Activated CD8-positive, alpha-beta T cell treated with anti-CD3 and anti-CD28 coated beads, Interleukin-2, amount 10 ng/mL, durations not matched to agents 7 days and 5 days (primary cell): ENCODE data around the gene CASTOR2. TPM values are rescaled to one million over a fixed set of nuclear protein-coding genes. Genes with fewer than 3 reads are reported as not detected.
"Not testable (repeated sequence)": the region's sequence is repeated elsewhere in the genome, so short reads cannot be mapped to it uniquely, and the experiment has no call there.

ENCODE experiments used
- ATAC-seq: fragments of 150-1000 bp; cut with Tn5 transposase; one replicate; pipeline ENCODE4 v1.10.0; 2021; ENCODE audit warnings: moderate library complexity
- CTCF ChIA-PET: fragments of 350-600 bp; sonication (Branson Sonifier 250); formaldehyde crosslinking; loops from one replicate; lab custom pipeline; 2021; ENCODE audit warnings: antibody characterized with exemption; lab: Charles Lee
- POLR2A ChIA-PET: fragments of 350-600 bp; sonication (Branson Sonifier 250); formaldehyde crosslinking; loops from one replicate; lab custom pipeline; 2021; ENCODE audit warnings: antibody characterized with exemption; lab: Charles Lee
- DNase-seq: peaks from one replicate; pipeline ENCODE4 v3.0.0-alpha.2; 2020
- H3K27ac Mint-ChIP-seq: one replicate; pipeline ENCODE4 v1.8.0; 2021; ENCODE audit warnings: mild to moderate bottlenecking, mixed read lengths
- H3K27me3 Mint-ChIP-seq: one replicate; pipeline ENCODE4 v1.8.0; 2021; ENCODE audit warnings: low read depth, mixed read lengths
- H3K36me3 Mint-ChIP-seq: one replicate; pipeline ENCODE4 v1.8.0; 2021; ENCODE audit warnings: low read depth, mixed read lengths
- H3K4me1 Mint-ChIP-seq: one replicate; pipeline ENCODE4 v1.8.0; 2021; ENCODE audit warnings: low read depth, mixed read lengths
- H3K4me3 Mint-ChIP-seq: one replicate; pipeline ENCODE4 v1.8.0; 2021; ENCODE audit warnings: mild to moderate bottlenecking, mixed read lengths
- H3K9me3 Mint-ChIP-seq: one replicate; pipeline ENCODE4 v1.8.0; 2022; ENCODE audit warnings: mixed read lengths; ENCODE audit not compliant: insufficient read depth
- total RNA-seq, 2 experiments: library from RNA; stranded (reverse); gene quantifications; one replicate each; pipeline ENCODE4 v1.2.3, GENCODE V29; 2021

The CASTOR2 gene
- total RNA-seq, 2 experiments from 2014 or later, result 3.3 to 4.4 TPM

DNA sequence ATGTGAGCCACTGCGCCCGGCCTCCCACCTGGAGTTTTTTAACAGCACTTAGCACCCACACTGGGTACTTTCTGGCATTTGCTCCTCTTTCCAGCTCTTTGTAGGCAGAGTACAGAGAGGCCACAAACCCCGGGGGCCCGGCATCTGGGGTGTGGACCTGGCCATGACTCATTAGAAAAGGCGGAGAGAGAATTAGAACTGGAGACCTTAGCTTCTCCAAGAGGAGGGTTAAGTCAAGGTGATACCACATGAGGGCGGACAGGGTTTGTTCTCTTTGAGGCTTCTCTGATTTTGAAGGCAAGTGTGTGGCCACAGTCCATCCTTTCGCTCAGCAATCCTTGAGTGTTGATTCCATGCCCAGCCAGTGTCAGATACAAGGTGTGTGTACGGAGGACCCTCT lies 36.9 kb downstream of the CASTOR2 start:
- POLR2A ChIA-PET, ATAC-seq, H3K27ac Mint-ChIP-seq, CTCF ChIA-PET, H3K36me3 Mint-ChIP-seq, H3K27me3 Mint-ChIP-seq, H3K4me3 Mint-ChIP-seq, DNase-seq, H3K9me3 Mint-ChIP-seq, H3K4me1 Mint-ChIP-seq: not testable (repeated sequence)

- CTCF ChIA-PET, result no interaction called here
- Mint-ChIP-seq H3K27ac (no peak overlapping the region), H3K27me3 (no peaks in the 10 kb centered on the region), H3K9me3 (no peaks in the 10 kb centered on the region), H3K36me3 (no peaks in the 10 kb centered on the region), H3K4me3 (no peak overlapping the region), H3K4me1 (peaks cover 5% of the 10 kb centered on the region)
- no peak for DNase-seq
- POLR2A ChIA-PET, result no interaction called here
- ATAC-seq, result no peak
Measured at GRCh38 chr7:75010036-75010435, 45.5 kb downstream of the CASTOR2 start.

DNA sequence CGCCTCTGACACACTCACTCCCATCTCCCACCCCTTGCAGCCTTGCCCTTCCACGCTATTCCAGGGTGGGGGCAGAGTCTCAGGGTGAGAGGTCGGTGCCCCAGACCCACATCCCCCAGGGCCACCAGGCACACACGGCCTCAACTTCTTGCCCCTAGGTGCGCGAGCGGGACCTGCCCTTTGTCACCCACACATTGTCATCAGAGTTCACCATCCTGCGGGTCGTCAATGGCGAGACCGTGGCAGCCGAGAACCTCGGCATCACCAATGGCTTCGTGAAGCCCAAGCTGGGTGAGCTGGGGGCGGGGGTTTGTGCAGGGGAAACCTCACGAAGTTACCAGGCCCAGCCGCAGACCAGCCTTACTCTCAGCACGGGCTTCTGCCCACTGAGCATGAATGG lies 53.3 kb downstream of the CASTOR2 start:
- Mint-ChIP-seq H3K4me1 (no peaks in the 10 kb centered on the region), H3K36me3 (no peaks in the 10 kb centered on the region), H3K9me3 (no peaks in the 10 kb centered on the region), H3K27me3 (no peaks in the 10 kb centered on the region), H3K27ac (no peak overlapping the region), H3K4me3 (no peak overlapping the region)
- POLR2A ChIA-PET, result no interaction called here
- CTCF ChIA-PET, result no interaction called here
- no peak for ATAC-seq
- no peak for DNase-seq

- Mint-ChIP-seq H3K27ac (no peak overlapping the region), H3K9me3 (no peaks in the 10 kb centered on the region), H3K4me1 (no peaks in the 10 kb centered on the region), H3K4me3 (no peak overlapping the region), H3K36me3 (no peaks in the 10 kb centered on the region), H3K27me3 (no peaks in the 10 kb centered on the region)
- ChIA-PET POLR2A (interaction anchor here (1.0 kb wide), 1 partner anchor 44 kb away, joined by 3 read pairs; no protein-coding TSS in a partner anchor), CTCF (no interaction called here)
- DNase-seq (no peak), ATAC-seq (no peak)
Measured at GRCh38 chr7:75018570-75019364, 54.3 kb downstream of the CASTOR2 start.

DNA sequence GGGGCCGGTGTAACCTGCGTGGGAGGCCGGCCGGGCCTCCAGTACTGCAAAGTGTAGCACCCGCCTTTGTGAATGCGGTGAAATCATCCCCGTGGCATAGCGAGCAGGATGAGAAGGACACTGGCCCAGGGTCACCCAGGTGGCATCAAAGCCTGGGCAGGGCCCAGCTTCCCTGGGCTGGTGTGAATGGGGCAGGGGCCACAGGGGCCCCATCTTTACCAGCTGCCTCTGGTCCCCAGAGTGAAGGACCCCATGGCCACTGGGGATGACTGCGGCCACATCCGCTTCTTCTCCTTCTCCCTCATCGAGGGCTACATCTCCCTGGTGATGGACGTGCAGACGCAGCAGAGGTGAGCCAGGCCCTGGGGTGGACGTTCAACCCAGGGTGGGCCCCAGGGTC lies 55.3 kb downstream of the CASTOR2 start:
- ChIA-PET CTCF (no interaction called here), POLR2A (interaction anchor here (1.0 kb wide), 1 partner anchor 43 kb away, joined by 3 read pairs; no protein-coding TSS in a partner anchor)
- Mint-ChIP-seq H3K27me3 (no peaks in the 10 kb centered on the region), H3K9me3 (no peaks in the 10 kb centered on the region), H3K4me1 (no peaks in the 10 kb centered on the region), H3K4me3 (no peak overlapping the region), H3K36me3 (no peaks in the 10 kb centered on the region), H3K27ac (no peak overlapping the region)
- ATAC-seq, result no peak
- no peak for DNase-seq

- no peak overlapping the region for H3K27ac Mint-ChIP-seq
- no peaks in the 10 kb centered on the region for H3K9me3 Mint-ChIP-seq
- no peak for ATAC-seq
Measured at GRCh38 chr7:75024922-75025321, 60.4 kb downstream of the CASTOR2 start.

DNA sequence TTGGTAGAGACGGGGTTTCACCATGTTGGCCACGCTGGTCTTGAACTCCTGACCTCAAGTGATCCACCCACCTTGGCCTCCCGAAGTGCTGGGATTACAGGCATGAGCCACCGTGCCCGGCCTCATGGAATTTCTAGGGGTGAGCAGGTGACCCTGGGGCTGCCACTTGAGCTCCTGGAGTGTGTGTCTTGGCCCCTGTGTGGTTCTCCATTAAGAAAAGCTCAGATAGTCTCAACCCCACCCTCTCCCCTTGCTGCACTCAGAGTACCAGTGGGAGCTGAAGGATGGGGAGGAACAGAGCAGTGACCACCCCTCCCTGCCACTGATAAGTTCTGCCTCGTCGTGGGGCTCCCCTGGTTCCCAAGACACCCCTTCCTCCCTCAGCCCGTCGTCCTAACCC lies 63.8 kb downstream of the CASTOR2 start:
- no peaks in the 10 kb centered on the region for H3K9me3 Mint-ChIP-seq
- H3K4me1 Mint-ChIP-seq, result no peaks in the 10 kb centered on the region
- DNase-seq (no peak), ATAC-seq (no peak)
- no peaks in the 10 kb centered on the region for H3K27me3 Mint-ChIP-seq
- H3K36me3 Mint-ChIP-seq, result no peaks in the 10 kb centered on the region
- ChIA-PET POLR2A (no interaction called here), CTCF (no interaction called here)
- no peak overlapping the region for H3K4me3 Mint-ChIP-seq
- H3K27ac Mint-ChIP-seq, result no peak overlapping the region

More at GRCh38 chr7:75024922-75025321, 60.4 kb downstream of the CASTOR2 start:
- ChIA-PET CTCF (no interaction called here), POLR2A (no interaction called here)
- no peak for DNase-seq
- no peak overlapping the region for H3K4me3 Mint-ChIP-seq
- no peaks in the 10 kb centered on the region for H3K27me3 Mint-ChIP-seq
- H3K36me3 Mint-ChIP-seq, result no peaks in the 10 kb centered on the region
- H3K4me1 Mint-ChIP-seq, result no peaks in the 10 kb centered on the region

GRCh38 chr7:75033064-75033463 lies 68.6 kb downstream of the CASTOR2 start:
- POLR2A ChIA-PET, result no interaction called here
- Mint-ChIP-seq H3K4me3 (no peak overlapping the region), H3K36me3 (no peaks in the 10 kb centered on the region), H3K27ac (no peak overlapping the region), H3K27me3 (no peaks in the 10 kb centered on the region), H3K4me1 (no peaks in the 10 kb centered on the region), H3K9me3 (no peaks in the 10 kb centered on the region)
- CTCF ChIA-PET, result no interaction called here
- ATAC-seq (no peak), DNase-seq (no peak)

DNA sequence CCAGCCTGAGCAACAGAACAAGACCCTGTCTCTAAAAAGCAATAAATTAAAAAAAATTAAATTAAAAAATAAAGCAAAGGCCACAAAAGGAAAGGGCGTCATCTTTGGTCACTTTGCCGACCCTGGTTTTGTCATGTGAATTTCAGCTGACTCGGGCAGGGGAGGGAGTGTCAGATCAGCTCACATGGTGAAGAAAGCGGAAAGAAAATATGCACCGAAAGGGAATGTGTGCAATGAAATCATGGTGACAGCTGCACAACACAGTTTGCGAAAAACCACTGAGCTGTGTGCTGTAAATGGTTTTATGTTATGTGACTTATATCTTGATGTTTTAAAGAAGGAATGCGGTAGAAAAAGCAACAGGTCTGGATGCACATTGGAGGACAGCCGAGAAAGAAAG lies 69.3 kb downstream of the CASTOR2 start:
- ChIA-PET CTCF (no interaction called here), POLR2A (no interaction called here)
- DNase-seq (no peak), ATAC-seq (no peak)
- Mint-ChIP-seq H3K4me1 (no peaks in the 10 kb centered on the region), H3K27me3 (no peaks in the 10 kb centered on the region), H3K27ac (no peak overlapping the region), H3K4me3 (no peak overlapping the region), H3K36me3 (no peaks in the 10 kb centered on the region), H3K9me3 (no peaks in the 10 kb centered on the region)

DNA sequence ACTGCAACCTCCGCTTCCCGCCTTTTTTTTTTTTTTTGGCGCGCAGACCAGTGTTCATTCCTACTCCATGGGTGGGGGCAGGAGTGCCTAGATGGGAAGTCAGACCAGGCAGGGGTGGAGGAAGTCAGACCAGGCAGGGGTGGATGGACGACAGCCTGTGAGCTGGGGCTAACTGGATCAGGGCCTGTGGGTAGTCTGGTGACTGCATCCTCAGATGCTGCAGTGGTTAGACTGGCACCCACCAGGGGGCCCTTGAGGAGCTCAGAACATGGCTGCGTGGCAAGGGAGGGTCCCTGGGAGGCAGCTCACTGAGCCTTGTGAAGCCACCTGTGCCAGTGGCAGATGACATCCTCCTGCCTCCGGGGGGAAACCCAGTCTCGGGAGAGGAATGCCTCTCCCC lies 74.0 kb downstream of the CASTOR2 start:
- ChIA-PET POLR2A (no interaction called here), CTCF (no interaction called here)
- ATAC-seq, result no peak

DNA sequence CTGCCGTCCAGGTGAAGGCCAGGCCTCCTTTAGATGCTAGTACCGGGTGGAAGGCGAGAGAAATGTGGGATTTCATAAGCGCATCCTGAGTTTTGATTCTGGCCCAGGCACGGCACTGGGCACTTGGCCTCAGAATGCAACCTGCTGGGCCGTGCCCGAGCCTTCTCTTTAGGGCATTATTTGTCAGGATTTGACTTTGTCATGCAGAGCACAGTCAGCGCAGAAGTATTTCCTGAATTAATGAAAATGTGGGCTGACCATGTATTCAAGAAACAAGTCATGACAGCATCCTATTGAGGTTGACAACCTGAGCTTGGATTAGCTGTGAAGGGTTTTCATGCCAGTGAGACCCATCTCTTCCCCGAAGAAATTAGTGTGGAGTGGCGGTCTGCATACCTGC lies 74.7 kb downstream of the CASTOR2 start:
- Mint-ChIP-seq H3K27ac (no peak overlapping the region), H3K36me3 (no peaks in the 10 kb centered on the region), H3K4me3 (no peak overlapping the region), H3K9me3 (no peaks in the 10 kb centered on the region), H3K4me1 (no peaks in the 10 kb centered on the region), H3K27me3 (no peaks in the 10 kb centered on the region)
- no peak for DNase-seq
- CTCF ChIA-PET, result no interaction called here
- no peak for ATAC-seq
- POLR2A ChIA-PET, result no interaction called here

More for the DNA sequence above, 74.0 kb downstream of the CASTOR2 start:
- Mint-ChIP-seq H3K27ac (no peak overlapping the region), H3K4me1 (no peaks in the 10 kb centered on the region), H3K27me3 (no peaks in the 10 kb centered on the region), H3K9me3 (no peaks in the 10 kb centered on the region), H3K4me3 (no peak overlapping the region), H3K36me3 (no peaks in the 10 kb centered on the region)
- no peak for DNase-seq

- H3K27ac Mint-ChIP-seq, result no peak overlapping the region
- CTCF ChIA-PET, result no interaction called here
- DNase-seq (no peak), ATAC-seq (no peak)
- H3K9me3 Mint-ChIP-seq, result no peaks in the 10 kb centered on the region
- no peak overlapping the region for H3K4me3 Mint-ChIP-seq
- H3K4me1 Mint-ChIP-seq, result no peaks in the 10 kb centered on the region
- H3K27me3 Mint-ChIP-seq, result no peaks in the 10 kb centered on the region
- POLR2A ChIA-PET, result no interaction called here
- H3K36me3 Mint-ChIP-seq, result no peaks in the 10 kb centered on the region
Measured at GRCh38 chr7:75039709-75040108, 75.2 kb downstream of the CASTOR2 start.

DNA sequence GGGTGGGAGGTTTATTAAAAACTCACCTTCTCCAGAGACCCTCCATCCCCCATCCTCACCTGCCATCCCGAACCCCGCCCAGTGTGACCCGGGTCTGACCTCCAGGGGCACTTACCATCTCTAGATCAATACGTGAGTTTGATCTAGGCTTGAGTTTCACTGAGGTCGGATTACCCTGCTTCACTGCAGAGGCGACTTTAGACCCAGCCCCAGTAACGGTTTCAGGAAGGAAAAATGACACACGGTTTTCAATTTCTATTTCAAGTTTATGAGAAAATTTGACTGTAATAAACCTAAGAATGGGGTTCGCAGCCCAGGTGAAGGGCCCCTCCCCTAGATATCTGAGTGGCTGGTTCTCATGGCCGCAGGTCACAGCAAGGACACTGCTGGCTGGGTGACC lies 76.0 kb downstream of the CASTOR2 start:
- H3K27me3 Mint-ChIP-seq, result no peaks in the 10 kb centered on the region

More for the DNA sequence above, 76.0 kb downstream of the CASTOR2 start:
- POLR2A ChIA-PET, result no interaction called here
- CTCF ChIA-PET, result no interaction called here
- Mint-ChIP-seq H3K9me3 (no peaks in the 10 kb centered on the region), H3K4me3 (no peak overlapping the region), H3K36me3 (no peaks in the 10 kb centered on the region), H3K27ac (no peak overlapping the region), H3K4me1 (no peaks in the 10 kb centered on the region)
- no peak for ATAC-seq
- no peak for DNase-seq
